DND-41 (cell line): ENCODE results near the gene SERPINI2.
A peak's percentile ranks its signal among the peaks of the same experiment; 100 is the strongest.

Source experiments
- ATAC-seq: fragments of 200-7000 bp; cut with Tn5 transposase; 3 replicates; pipeline ENCODE4 v1.9.1; 2021; ENCODE audit warnings: low read depth; ENCODE audit not compliant: insufficient read depth
- DNase-seq: peaks from one replicate; pipeline ENCODE4 v3.0.0-alpha.2; 2020
- H2AFZ ChIP-seq: 2 replicates; pipeline ENCODE4 v1.6.0; 2012; ENCODE audit warnings: low read depth, low read length
- H3K27ac ChIP-seq: 2 replicates; pipeline ENCODE4 v1.5.1; 2012; ENCODE audit warnings: low read length, inconsistent platforms
- H3K27me3 ChIP-seq: fragments of 200-600 bp; sonication (generic); 2 replicates; pipeline ENCODE4 v1.6.0; 2012; ENCODE audit warnings: low read length, mild to moderate bottlenecking, inconsistent platforms; ENCODE audit not compliant: insufficient read depth, poor library complexity
- H3K36me3 ChIP-seq: 2 replicates; pipeline ENCODE4 v1.5.1; 2012; ENCODE audit warnings: low read length, inconsistent platforms; ENCODE audit not compliant: insufficient read depth
- H3K4me1 ChIP-seq: 2 replicates; pipeline ENCODE4 v1.5.1; 2012; ENCODE audit warnings: mild to moderate bottlenecking, low read length; ENCODE audit not compliant: insufficient read depth
- H3K4me2 ChIP-seq: 2 replicates; pipeline ENCODE4 v1.6.0; 2012; ENCODE audit warnings: mild to moderate bottlenecking, moderate library complexity, low read length, inconsistent platforms; ENCODE audit not compliant: insufficient read depth
- H3K4me3 ChIP-seq, 2 experiments: fragments of 200-600 bp in 1 of 2; shearing (Covaris generic) in 1 of 2; 2 replicates each; pipeline ENCODE4 v1.5.1; 2012 to 2016; ENCODE audit warnings: inconsistent platforms in 2 of 2, low read length in 2 of 2, mild to moderate bottlenecking in 2 of 2, low read depth in 1 of 2, moderate library complexity in 1 of 2
- H3K79me2 ChIP-seq: 2 replicates; pipeline ENCODE4 v1.6.0; 2012; ENCODE audit warnings: low read length, inconsistent platforms; ENCODE audit not compliant: insufficient read depth
- H3K9ac ChIP-seq: 2 replicates; pipeline ENCODE4 v1.6.0; 2012; ENCODE audit warnings: low read depth, mild to moderate bottlenecking, inconsistent platforms, low read length, moderate library complexity
- H3K9me3 ChIP-seq: 2 replicates; pipeline ENCODE4 v1.5.1; 2012; ENCODE audit warnings: low read length, moderate library complexity, mild to moderate bottlenecking, inconsistent platforms; ENCODE audit not compliant: insufficient read depth, severe bottlenecking
- H4K20me1 ChIP-seq: 2 replicates; pipeline ENCODE4 v1.6.0; 2012; ENCODE audit warnings: low read length; ENCODE audit not compliant: insufficient read depth
- EZH2 ChIP-seq: IDR thresholded peaks from 3 replicates; pipeline ENCODE4 v1.6.1; 2012; ENCODE audit warnings: borderline replicate concordance, low read depth, mild to moderate bottlenecking, moderate library complexity, low read length, inconsistent platforms; ENCODE audit not compliant: severe bottlenecking
- TF ChIP-seq, protein P1 (sequence below): IDR thresholded peaks from 2 replicates; pipeline ENCODE4 v1.5.1; 2012; ENCODE audit warnings: borderline replicate concordance, low read length, moderate library complexity, mild to moderate bottlenecking; ENCODE audit not compliant: poor library complexity, severe bottlenecking; ENCODE audit errors: extremely low read depth

The SERPINI2 gene

DNA sequence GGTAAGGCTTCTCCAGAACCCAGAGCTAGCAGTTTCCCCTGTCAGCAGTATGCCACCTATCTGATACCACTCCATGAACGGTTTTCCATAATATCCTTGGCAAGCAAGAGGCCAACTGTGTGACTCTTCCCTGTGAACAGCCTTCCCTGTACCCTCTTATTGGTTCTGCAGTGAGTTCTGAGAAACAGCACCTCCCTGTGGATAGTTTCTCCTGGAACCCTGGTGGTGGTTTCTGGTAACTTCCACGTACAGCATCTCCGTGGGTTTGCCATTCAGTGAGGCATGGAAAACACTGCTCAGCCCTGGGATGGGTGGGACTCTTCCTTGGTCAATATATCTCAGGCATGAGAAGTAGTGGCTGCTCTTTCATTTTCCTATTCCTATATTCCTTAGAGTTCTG is 19.4 kb upstream of the SERPINI2 start:
- Histone ChIP-seq H3K4me1 (no peaks in the 10 kb centered on the region), H2AFZ (no peak overlapping the region), H3K9me3 (no peaks in the 10 kb centered on the region), H3K27me3 (no peaks in the 10 kb centered on the region), H3K9ac (no peak overlapping the region), H3K4me3 (no peak overlapping the region), H3K27ac (no peak overlapping the region), H4K20me1 (no peaks in the 10 kb centered on the region), H3K36me3 (no peaks in the 10 kb centered on the region), H3K4me2 (no peak overlapping the region), H3K79me2 (no peaks in the 10 kb centered on the region)
- DNase-seq, result no peak
- no peak for ATAC-seq
- TF ChIP-seq, protein P1, sequence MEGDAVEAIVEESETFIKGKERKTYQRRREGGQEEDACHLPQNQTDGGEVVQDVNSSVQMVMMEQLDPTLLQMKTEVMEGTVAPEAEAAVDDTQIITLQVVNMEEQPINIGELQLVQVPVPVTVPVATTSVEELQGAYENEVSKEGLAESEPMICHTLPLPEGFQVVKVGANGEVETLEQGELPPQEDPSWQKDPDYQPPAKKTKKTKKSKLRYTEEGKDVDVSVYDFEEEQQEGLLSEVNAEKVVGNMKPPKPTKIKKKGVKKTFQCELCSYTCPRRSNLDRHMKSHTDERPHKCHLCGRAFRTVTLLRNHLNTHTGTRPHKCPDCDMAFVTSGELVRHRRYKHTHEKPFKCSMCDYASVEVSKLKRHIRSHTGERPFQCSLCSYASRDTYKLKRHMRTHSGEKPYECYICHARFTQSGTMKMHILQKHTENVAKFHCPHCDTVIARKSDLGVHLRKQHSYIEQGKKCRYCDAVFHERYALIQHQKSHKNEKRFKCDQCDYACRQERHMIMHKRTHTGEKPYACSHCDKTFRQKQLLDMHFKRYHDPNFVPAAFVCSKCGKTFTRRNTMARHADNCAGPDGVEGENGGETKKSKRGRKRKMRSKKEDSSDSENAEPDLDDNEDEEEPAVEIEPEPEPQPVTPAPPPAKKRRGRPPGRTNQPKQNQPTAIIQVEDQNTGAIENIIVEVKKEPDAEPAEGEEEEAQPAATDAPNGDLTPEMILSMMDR, result peak; percentile 18
- no peak for TF ChIP-seq EZH2

DNA sequence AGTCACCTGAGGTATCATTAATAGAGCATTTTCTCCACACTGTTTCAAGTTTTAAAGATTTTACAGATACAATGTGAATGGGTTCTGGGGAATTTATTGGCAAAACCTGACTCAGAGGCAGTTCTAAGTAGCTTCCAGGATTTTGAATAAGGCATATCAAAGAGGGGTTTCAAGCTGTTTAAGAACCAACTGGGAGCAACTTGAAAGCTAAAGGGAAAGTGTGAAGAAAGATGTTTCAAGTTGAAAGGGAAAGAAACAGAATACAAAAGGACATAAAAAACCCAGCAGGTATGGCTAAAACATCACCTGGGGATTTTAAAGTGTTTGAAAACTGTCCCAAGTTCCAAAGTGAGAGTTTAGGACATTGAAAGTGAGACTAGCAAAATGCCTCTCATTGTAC is 17.8 kb upstream of the SERPINI2 start:
- Histone ChIP-seq H3K9me3 (no peaks in the 10 kb centered on the region), H3K4me1 (no peaks in the 10 kb centered on the region), H2AFZ (no peak overlapping the region), H3K79me2 (no peaks in the 10 kb centered on the region), H4K20me1 (no peaks in the 10 kb centered on the region), H3K4me3 (no peak overlapping the region), H3K36me3 (no peaks in the 10 kb centered on the region), H3K27me3 (no peaks in the 10 kb centered on the region), H3K9ac (no peak overlapping the region), H3K27ac (no peak overlapping the region), H3K4me2 (no peak overlapping the region)
- DNase-seq (no peak), ATAC-seq (no peak)
- no peak for TF ChIP-seq EZH2
- TF ChIP-seq, protein P1, result no peak

DNA sequence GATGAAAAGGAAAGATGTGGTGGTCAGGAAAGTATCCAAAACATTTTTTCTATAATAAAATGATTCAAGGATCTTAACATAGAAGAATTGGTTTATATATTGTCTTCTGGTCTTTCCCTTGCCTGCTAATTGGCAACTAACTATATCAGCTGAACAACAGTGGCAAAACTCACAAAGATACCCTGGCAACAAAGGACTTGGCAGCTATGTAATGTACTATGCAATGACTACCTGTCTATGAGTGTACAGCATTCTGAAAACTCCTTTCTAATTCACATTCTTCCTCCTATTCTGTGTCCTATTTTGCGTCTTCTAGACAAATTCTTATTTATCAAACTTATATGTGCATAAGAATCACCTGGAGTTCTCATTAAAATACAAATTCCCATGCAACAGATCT is 15.7 kb upstream of the SERPINI2 start:
- Histone ChIP-seq H3K9ac (no peak overlapping the region), H3K4me2 (no peak overlapping the region), H2AFZ (no peak overlapping the region), H3K36me3 (no peaks in the 10 kb centered on the region), H3K27ac (no peak overlapping the region), H4K20me1 (no peaks in the 10 kb centered on the region), H3K4me3 (no peak overlapping the region), H3K27me3 (no peaks in the 10 kb centered on the region), H3K4me1 (no peaks in the 10 kb centered on the region), H3K79me2 (no peaks in the 10 kb centered on the region), H3K9me3 (no peaks in the 10 kb centered on the region)
- ATAC-seq, result no peak
- DNase-seq, result no peak
- TF ChIP-seq EZH2, result no peak
- TF ChIP-seq, protein P1, result no peak

DNA sequence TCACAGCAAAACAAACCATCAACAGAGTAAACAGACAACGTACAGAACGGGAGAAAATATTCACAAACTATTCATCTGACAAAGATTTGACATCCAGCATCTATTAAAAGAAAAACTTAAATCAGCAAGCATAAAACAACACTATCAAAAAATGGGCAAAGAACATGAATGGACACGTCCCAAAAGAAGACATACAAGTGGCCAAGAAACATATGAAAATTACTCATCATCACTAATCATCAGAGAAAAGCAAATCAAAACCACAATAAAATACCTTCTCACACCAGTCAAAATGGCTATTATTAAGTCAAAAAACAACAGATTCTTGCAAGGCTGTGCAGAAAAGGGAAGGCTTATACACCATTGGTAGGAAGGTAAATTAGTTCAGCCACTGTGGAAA is 13.7 kb upstream of the SERPINI2 start:
- H3K9ac ChIP-seq, result no peak overlapping the region
- ATAC-seq (no peak), DNase-seq (no peak)
- no peak for TF ChIP-seq EZH2
- TF ChIP-seq, protein P1, result no peak
- no peak overlapping the region for H3K27ac ChIP-seq
- no peak overlapping the region for H2AFZ ChIP-seq
- H3K9me3 ChIP-seq, result no peaks in the 10 kb centered on the region
- no peaks in the 10 kb centered on the region for H3K36me3 ChIP-seq
- no peaks in the 10 kb centered on the region for H3K79me2 ChIP-seq
- H3K4me3 ChIP-seq, result no peak overlapping the region
- no peaks in the 10 kb centered on the region for H3K27me3 ChIP-seq
- H3K4me2 ChIP-seq, result no peak overlapping the region
- no peaks in the 10 kb centered on the region for H4K20me1 ChIP-seq
- no peaks in the 10 kb centered on the region for H3K4me1 ChIP-seq
